HG03159 (cell line): ENCODE data around the gene DNASE2B.

Experiments used
- ATAC-seq: cut with Tn5 transposase; IDR thresholded peaks from one replicate; pipeline ENCODE4 v1.9.1; 2021; ENCODE audit warnings: mild to moderate bottlenecking, moderate library complexity; ENCODE audit not compliant: unreplicated experiment

The DNASE2B gene

GRCh38 chr1:84410328-84411095, 12.2 kb downstream of the DNASE2B start:
- no peak for ATAC-seq

GRCh38 chr1:84412316-84412942, 14.1 kb downstream of the DNASE2B start:
- no peak for ATAC-seq

GRCh38 chr1:84415396-84415795, 17.1 kb downstream of the DNASE2B start:
- ATAC-seq = no peak

GRCh38 chr1:84422909-84423308, 24.6 kb downstream of the DNASE2B start:
- ATAC-seq = no peak

- no peak for ATAC-seq
These were observed 26.3 kb downstream of the DNASE2B start for GRCh38 chr1:84424513-84425149.

- no peak for ATAC-seq
These were observed 27.0 kb downstream of the DNASE2B start for GRCh38 chr1:84425150-84425896.

GRCh38 chr1:84426376-84426775, 28.1 kb downstream of the DNASE2B start:
- no peak for ATAC-seq

- no peak for ATAC-seq
These were observed 29.2 kb downstream of the DNASE2B start for GRCh38 chr1:84427250-84428188.

- no peak for ATAC-seq
These were observed 30.0 kb downstream of the DNASE2B start for GRCh38 chr1:84428235-84428634.

- no peak for ATAC-seq
These were observed 30.9 kb downstream of the DNASE2B start for GRCh38 chr1:84429231-84429630.

GRCh38 chr1:84430546-84430945, 32.3 kb downstream of the DNASE2B start:
- no peak for ATAC-seq

GRCh38 chr1:84433258-84434080, 35.2 kb downstream of the DNASE2B start:
- ATAC-seq = peak; percentile 58

- ATAC-seq = peak; percentile 14
These were observed 35.9 kb downstream of the DNASE2B start for GRCh38 chr1:84434081-84434769.

GRCh38 chr1:84434801-84435549, 36.7 kb downstream of the DNASE2B start:
- peak; percentile 46 for ATAC-seq

- peak; percentile 56 for ATAC-seq
These were observed 38.8 kb downstream of the DNASE2B start for GRCh38 chr1:84436876-84437655.

- peak; percentile 94 for ATAC-seq
These were observed 44.0 kb downstream of the DNASE2B start for GRCh38 chr1:84442256-84442655.
